Spleen (tissue), 7 donors: Measurements from ENCODE around the gene BCL2.

Experiments used
- CTCF ChIP-seq, 11 experiments: fragments of 200-600 bp in 7 of 11; fragments of 450-650 bp in 4 of 11; sonication (generic) in 4 of 11; IDR thresholded peaks in 8 of 11; conservative IDR thresholded peaks in 3 of 11; 1 replicate in 7 of 11; 2 replicates in 4 of 11; pipeline versions ENCODE4 v1.4.0 to v1.8.0; 2016 to 2021; ENCODE audit warnings: antibody characterized with exemption in 11 of 11, inconsistent platforms in 4 of 11, mild to moderate bottlenecking in 1 of 11
- POLR2AphosphoS5 ChIP-seq, 3 donors: sonication (generic); formaldehyde crosslinking; IDR thresholded peaks; one replicate each; pipeline ENCODE4 v1.5.1; 2017; ENCODE audit warnings: antibody characterized with exemption in 3 of 3
- donor health status: DM: no; HTN: no; CAD: no; lungs with moderate emphysema.
- donor health status: DM: no; HTN: no; CAD: no.
- donor health status: DM: no; HTN: no; CAD: no.

DNA sequence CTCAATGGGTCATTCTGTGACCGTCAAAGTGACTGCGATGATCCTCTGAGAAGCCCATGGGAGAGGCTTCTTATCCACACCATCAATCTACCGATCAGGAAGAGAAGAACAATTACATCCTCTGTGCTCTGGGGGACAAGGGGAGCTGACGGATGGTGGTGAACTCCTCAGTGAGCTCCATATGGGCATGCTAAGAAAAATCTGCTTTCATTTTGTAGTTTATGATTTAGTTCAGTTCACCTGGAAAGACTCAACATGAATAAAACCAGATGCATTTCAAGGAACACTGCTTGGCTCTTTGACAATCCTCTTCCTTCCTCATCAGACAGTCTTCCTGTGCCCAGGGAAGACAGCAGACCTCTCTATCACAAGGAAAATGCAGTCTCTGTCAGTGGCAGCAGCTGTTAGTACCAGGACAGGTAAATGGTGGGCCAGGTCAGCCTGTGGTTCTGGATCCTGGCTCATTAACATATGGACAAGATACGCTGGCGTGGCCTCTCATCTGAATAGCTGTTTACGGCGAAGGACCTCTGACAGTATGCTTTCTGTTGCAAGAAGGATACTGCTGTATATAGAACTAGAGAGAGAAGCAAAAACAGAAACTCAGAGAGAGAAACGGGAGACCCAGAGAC lies 176.9 kb downstream of the BCL2 start:
- no peak for TF ChIP-seq CTCF (IDR thresholded peaks at IDR 0.05 in 8 of 11, conservative IDR thresholded peaks at IDR 0.05 in 3 of 11)
- TF ChIP-seq POLR2AphosphoS5 (IDR thresholded peaks at IDR 0.05) = no peak
